ENCODE measurements around the gene MAN1A2.

Gene MAN1A2

GRCh38 chr1:117568999-117569398, 201.8 kb downstream of the MAN1A2 start:
- DNase-seq (ENCODE audit: low read depth): no peak
- TF ChIP-seq CTCF (IDR thresholded peaks at IDR 0.05; ENCODE audit: low read depth, low read length, missing control alignments): no peak
- no peak overlapping the region for H3K4me3 ChIP-seq (ENCODE audit: low read depth, low read length)
- in situ Hi-C loops (cut with HindIII; ENCODE audit: low sequenced_read_pairs): no loop called here

DNA sequence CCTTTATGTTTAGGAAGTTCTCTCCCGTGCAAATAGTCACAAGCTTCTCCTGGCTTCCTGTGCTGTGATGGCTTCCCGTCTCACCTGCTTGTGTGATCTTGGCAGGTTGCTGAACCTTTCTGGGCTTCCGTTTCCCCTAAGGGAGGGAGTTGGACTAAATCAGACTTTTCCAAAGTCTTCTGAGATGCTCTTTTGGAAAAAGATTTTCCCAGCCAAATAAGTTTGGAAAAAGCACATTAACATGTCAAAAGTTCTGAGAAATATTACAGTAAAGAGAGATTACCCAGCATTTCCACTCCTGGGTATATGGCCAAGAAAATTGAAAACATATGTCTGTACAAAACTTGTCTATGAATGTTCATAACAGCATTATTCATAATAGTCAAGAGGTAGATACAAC, 202.6 kb downstream of the MAN1A2 start:
- in situ Hi-C loops (cut with HindIII; ENCODE audit: low sequenced_read_pairs): no loop called here
- DNase-seq (ENCODE audit: low read depth): no peak
- no peak for TF ChIP-seq CTCF (IDR thresholded peaks at IDR 0.05; ENCODE audit: low read depth, low read length, missing control alignments)

DNA sequence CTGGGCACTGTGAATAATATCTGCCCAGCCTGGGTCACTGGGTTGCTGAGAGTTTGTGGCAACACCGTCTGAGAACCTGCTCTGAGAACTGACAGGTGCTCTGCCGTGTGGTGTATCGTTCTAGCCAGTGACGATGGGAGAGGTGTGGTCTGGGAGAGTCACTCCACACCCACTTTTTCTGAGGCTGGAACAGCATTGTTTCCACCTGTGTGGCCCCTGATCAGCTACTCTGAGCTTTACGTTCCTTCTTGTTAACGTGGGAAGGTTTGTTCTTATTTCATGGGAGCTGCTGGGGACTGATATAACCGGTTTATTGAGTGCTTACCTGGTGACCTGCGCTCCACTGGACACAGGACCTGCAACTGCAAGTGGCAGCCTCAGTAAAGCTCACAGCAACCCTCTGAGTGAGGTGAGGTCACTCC, 203.8 kb downstream of the MAN1A2 start:
- no peak overlapping the region for H3K4me3 ChIP-seq (ENCODE audit: low read depth, low read length)
- DNase-seq (ENCODE audit: low read depth): no peak
- in situ Hi-C loops (cut with HindIII; ENCODE audit: low sequenced_read_pairs): no loop called here
- TF ChIP-seq CTCF (IDR thresholded peaks at IDR 0.05; ENCODE audit: low read depth, low read length, missing control alignments): no peak

More for the DNA sequence above, 202.6 kb downstream of the MAN1A2 start:
- no peak overlapping the region for H3K4me3 ChIP-seq (ENCODE audit: low read depth, low read length)

DNA sequence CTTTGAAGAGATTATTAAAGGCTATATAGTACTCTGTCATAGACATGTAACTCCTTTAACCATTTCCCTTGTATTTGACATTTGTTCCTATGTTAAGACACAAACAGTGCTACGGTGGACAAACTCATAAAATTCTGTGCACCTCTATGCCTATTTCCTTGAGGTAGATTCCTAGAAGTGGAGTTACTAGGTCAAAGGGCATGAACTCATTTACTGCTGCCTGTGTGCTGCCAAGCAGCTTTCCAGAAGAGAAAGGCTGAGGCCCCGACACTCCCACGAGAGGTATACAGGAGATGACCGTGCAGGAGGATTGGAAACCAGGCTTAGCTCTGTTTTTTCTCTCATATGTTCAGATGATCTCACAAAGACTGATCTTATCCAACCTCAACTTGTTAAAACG, 204.2 kb downstream of the MAN1A2 start:
- no peak for TF ChIP-seq CTCF (IDR thresholded peaks at IDR 0.05; ENCODE audit: low read depth, low read length, missing control alignments)
- in situ Hi-C loops (cut with HindIII; ENCODE audit: low sequenced_read_pairs): no loop called here
- DNase-seq (ENCODE audit: low read depth): no peak
- H3K4me3 ChIP-seq (ENCODE audit: low read depth, low read length): no peak overlapping the region

DNA sequence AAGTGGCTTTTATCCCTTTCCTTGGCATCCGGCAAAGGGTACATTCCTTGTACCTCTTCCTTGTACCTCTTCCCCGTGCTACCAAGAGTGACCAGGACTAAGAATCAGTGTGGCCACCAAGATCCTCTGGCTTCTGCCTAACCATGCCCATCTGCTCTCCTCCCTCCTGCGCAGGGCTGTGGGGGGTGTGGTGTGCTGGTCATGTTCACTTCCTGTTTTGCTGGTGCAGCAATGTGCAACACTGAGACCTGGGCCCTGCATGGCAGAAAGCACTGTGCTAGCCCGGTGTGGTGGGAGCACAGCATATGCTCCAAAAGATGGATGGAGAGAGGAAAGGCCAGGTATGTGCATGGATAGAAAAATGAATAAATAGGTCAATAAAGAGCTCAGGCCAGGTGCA, 205.3 kb downstream of the MAN1A2 start:
- no peak for DNase-seq (ENCODE audit: low read depth)
- in situ Hi-C loops (cut with HindIII; ENCODE audit: low sequenced_read_pairs): no loop called here
- no peak for TF ChIP-seq CTCF (IDR thresholded peaks at IDR 0.05; ENCODE audit: low read depth, low read length, missing control alignments)
- H3K4me3 ChIP-seq (ENCODE audit: low read depth, low read length): no peak overlapping the region

GRCh38 chr1:117573386-117574023, 206.3 kb downstream of the MAN1A2 start:
- in situ Hi-C loops (cut with HindIII; ENCODE audit: low sequenced_read_pairs): no loop called here
- peak; percentile 24 for DNase-seq (ENCODE audit: low read depth)
- no peak for TF ChIP-seq CTCF (IDR thresholded peaks at IDR 0.05; ENCODE audit: low read depth, low read length, missing control alignments)
- H3K4me3 ChIP-seq (ENCODE audit: low read depth, low read length): no peak overlapping the region

Measured in astrocyte of the cerebellum (primary cell).